ENCODE results near the gene CNPY1. TPM values are rescaled to one million over a fixed set of nuclear protein-coding genes. Genes with fewer than 3 reads are reported as not detected.

The CNPY1 gene
- total RNA-seq, 1 donor from 2014 or later, result not detected

GRCh38 chr7:155518633-155519032 lies 27.7 kb downstream of the CNPY1 start:
- TF ChIP-seq, protein P1, sequence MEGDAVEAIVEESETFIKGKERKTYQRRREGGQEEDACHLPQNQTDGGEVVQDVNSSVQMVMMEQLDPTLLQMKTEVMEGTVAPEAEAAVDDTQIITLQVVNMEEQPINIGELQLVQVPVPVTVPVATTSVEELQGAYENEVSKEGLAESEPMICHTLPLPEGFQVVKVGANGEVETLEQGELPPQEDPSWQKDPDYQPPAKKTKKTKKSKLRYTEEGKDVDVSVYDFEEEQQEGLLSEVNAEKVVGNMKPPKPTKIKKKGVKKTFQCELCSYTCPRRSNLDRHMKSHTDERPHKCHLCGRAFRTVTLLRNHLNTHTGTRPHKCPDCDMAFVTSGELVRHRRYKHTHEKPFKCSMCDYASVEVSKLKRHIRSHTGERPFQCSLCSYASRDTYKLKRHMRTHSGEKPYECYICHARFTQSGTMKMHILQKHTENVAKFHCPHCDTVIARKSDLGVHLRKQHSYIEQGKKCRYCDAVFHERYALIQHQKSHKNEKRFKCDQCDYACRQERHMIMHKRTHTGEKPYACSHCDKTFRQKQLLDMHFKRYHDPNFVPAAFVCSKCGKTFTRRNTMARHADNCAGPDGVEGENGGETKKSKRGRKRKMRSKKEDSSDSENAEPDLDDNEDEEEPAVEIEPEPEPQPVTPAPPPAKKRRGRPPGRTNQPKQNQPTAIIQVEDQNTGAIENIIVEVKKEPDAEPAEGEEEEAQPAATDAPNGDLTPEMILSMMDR (IDR thresholded peaks at IDR 0.05; ENCODE audit: borderline replicate concordance), result no peak
- H3K9me3 ChIP-seq (replicated peaks), result no peaks in the 10 kb centered on the region
- DNase-seq, result no peak
- no peak overlapping the region for H3K4me3 ChIP-seq
- H3K27me3 ChIP-seq (ENCODE audit: low read depth), result peaks cover 100% of the 10 kb centered on the region
- intact Hi-C loops (cut with micrococcal nuclease), result no loop called here
- no peaks in the 10 kb centered on the region for H3K36me3 ChIP-seq
- H3K4me1 ChIP-seq, result no peaks in the 10 kb centered on the region
- H3K27ac ChIP-seq (replicated peaks), result no peak overlapping the region

GRCh38 chr7:155517969-155518368 lies 28.4 kb downstream of the CNPY1 start:
- DNase-seq, result no peak
- H3K4me3 ChIP-seq, result no peak overlapping the region
- intact Hi-C loops (cut with micrococcal nuclease), result no loop called here
- H3K27me3 ChIP-seq (ENCODE audit: low read depth), result peaks cover 100% of the 10 kb centered on the region
- no peaks in the 10 kb centered on the region for H3K36me3 ChIP-seq
- H3K4me1 ChIP-seq, result no peaks in the 10 kb centered on the region
- H3K27ac ChIP-seq (replicated peaks), result no peak overlapping the region
- H3K9me3 ChIP-seq (replicated peaks), result no peaks in the 10 kb centered on the region
- TF ChIP-seq, protein P1 (IDR thresholded peaks at IDR 0.05; ENCODE audit: borderline replicate concordance), result no peak

DNA sequence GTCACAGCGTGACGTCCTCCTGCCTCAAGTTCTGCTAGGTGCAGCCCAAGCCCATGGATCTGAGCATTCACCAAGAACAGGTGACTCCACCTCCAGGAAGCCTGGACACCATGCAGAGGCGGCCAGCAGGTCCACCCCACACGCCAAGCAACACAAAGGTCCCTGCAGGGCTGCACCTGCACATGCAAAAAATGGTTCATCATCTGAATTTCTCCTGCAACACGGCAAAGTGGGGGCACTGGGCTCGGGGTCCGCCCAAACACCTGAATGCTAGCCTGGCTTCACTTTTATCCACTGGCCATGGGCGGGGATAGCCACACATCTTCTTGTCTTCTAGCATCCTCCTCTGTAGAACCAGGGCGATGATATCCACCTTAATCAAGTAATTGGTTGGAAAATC lies 28.9 kb downstream of the CNPY1 start:
- Histone ChIP-seq H3K4me3 (no peak overlapping the region), H3K36me3 (no peaks in the 10 kb centered on the region), H3K4me1 (no peaks in the 10 kb centered on the region), H3K27ac (replicated peaks) (no peak overlapping the region), H3K27me3 (ENCODE audit: low read depth) (peaks cover 100% of the 10 kb centered on the region), H3K9me3 (replicated peaks) (no peaks in the 10 kb centered on the region)
- no peak for DNase-seq
- intact Hi-C loops (cut with micrococcal nuclease), result no loop called here
- TF ChIP-seq, protein P1 (IDR thresholded peaks at IDR 0.05; ENCODE audit: borderline replicate concordance), result no peak

GRCh38 chr7:155516466-155516865 lies 29.9 kb downstream of the CNPY1 start:
- Histone ChIP-seq H3K4me3 (no peak overlapping the region), H3K9me3 (replicated peaks) (no peaks in the 10 kb centered on the region), H3K27me3 (ENCODE audit: low read depth) (peaks cover 100% of the 10 kb centered on the region), H3K4me1 (no peaks in the 10 kb centered on the region), H3K36me3 (no peaks in the 10 kb centered on the region), H3K27ac (replicated peaks) (no peak overlapping the region)
- DNase-seq, result no peak
- intact Hi-C loops (cut with micrococcal nuclease), result no loop called here
- TF ChIP-seq, protein P1 (IDR thresholded peaks at IDR 0.05; ENCODE audit: borderline replicate concordance), result no peak

DNA sequence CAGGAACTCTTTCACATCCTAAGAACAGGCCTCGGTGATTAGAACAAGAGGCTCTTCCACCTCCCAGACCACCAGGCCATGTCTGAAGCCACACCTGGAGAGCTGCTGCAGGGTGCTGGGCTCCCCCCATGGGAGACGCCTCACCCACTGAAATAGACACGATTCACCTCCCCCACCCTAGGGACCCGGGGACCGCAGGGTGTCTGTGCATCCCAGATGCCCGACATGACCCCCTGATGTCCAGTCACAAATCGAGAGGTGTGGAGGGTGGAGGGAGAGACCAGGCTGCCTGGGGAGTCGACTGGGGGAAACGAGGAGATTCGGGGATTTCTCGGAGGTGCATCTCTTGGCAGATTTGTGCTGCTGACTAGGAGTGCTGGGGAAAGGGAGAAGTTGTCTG lies 31.0 kb downstream of the CNPY1 start:
- Histone ChIP-seq H3K36me3 (no peaks in the 10 kb centered on the region), H3K27ac (replicated peaks) (no peak overlapping the region), H3K9me3 (replicated peaks) (no peaks in the 10 kb centered on the region), H3K4me3 (no peak overlapping the region), H3K27me3 (ENCODE audit: low read depth) (peaks cover 100% of the 10 kb centered on the region), H3K4me1 (peaks cover under 1% of the 10 kb centered on the region)
- TF ChIP-seq, protein P1 (IDR thresholded peaks at IDR 0.05; ENCODE audit: borderline replicate concordance), result no peak
- intact Hi-C loops (cut with micrococcal nuclease), result no loop called here
- DNase-seq, result no peak

DNA sequence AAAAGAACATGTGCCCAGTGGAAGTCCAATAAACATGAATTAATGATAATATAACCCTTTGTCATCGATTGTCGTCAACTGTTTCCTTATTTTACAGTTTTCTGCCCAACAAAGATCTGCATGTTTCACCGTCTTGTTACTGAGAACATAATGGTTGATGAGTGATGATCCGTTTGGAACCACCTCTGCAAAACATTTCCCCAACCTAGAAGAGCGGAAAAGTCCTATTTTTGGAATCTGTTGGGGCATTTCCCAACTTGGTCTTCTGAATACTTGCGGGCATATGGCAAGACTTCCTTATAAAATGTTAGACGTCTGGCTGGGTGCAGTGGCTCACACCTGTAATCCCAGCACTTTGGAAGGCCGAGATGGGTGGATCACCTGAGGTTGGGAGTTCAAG lies 32.1 kb downstream of the CNPY1 start:
- TF ChIP-seq, protein P1 (IDR thresholded peaks at IDR 0.05; ENCODE audit: borderline replicate concordance), result no peak
- Histone ChIP-seq H3K36me3 (no peaks in the 10 kb centered on the region), H3K4me3 (no peak overlapping the region), H3K27ac (replicated peaks) (no peak overlapping the region), H3K9me3 (replicated peaks) (no peaks in the 10 kb centered on the region), H3K27me3 (ENCODE audit: low read depth) (peaks cover 100% of the 10 kb centered on the region), H3K4me1 (peaks cover 11% of the 10 kb centered on the region)
- intact Hi-C loops (cut with micrococcal nuclease), result no loop called here
- no peak for DNase-seq

Data from left ventricle myocardium inferior (tissue), 1 donor.